PFSK-1 (cell line): ENCODE results near the gene WDR82.

Experiments used
- FOXP2 ChIP-seq: optimal IDR thresholded peaks from 2 replicates; pipeline ENCODE3; 2011; ENCODE audit warnings: borderline replicate concordance, control low read depth, inconsistent platforms; ENCODE audit not compliant: insufficient read depth; ENCODE audit errors: extremely low read length, extremely low read depth
- POLR2AphosphoS5 ChIP-seq: IDR thresholded peaks from 2 replicates; pipeline ENCODE4 v1.6.1; 2012; ENCODE audit warnings: low read depth, mild to moderate bottlenecking, control low read depth, low read length, moderate library complexity
- SIN3A ChIP-seq: IDR thresholded peaks from 2 replicates; pipeline ENCODE4 v1.6.1; 2012; ENCODE audit warnings: mild to moderate bottlenecking, low read length, moderate library complexity, borderline replicate concordance; ENCODE audit not compliant: insufficient read depth
- TAF1 ChIP-seq: IDR thresholded peaks from 2 replicates; pipeline ENCODE4 v1.6.1; 2012; ENCODE audit warnings: low read length, control low read depth, borderline replicate concordance; ENCODE audit not compliant: insufficient read depth
- TF ChIP-seq, protein P1 (sequence below), 2 experiments: IDR thresholded peaks; 2 replicates each; pipeline versions ENCODE4 v1.6.1 to v1.8.0; 2011 to 2012; ENCODE audit warnings: low read depth in 2 of 2, low read length in 2 of 2, control low read depth in 1 of 2, inconsistent platforms in 1 of 2, mild to moderate bottlenecking in 1 of 2, moderate library complexity in 1 of 2; ENCODE audit not compliant: insufficient read depth in 1 of 2

WDR82 gene

DNA sequence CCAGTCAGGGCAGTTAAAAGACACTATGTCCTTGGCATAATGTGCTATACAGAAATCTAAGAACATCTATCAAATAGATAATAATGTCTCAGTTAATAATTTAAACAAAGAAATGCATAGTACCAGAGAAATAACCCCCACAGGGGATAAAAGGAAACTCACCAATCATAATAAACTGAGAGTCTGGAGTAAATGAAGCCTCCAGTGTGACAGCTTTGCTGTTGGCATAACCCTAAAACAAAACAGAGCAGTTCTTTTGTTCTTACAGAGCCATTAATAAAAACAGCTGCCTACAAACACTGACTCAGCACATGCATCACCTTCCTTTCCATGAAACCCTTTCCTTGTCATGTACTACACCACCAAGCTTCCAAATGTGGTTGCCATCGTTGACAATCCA lies 19.4 kb downstream of the WDR82 start:
- TF ChIP-seq POLR2AphosphoS5 (no peak), SIN3A (no peak), FOXP2 (no peak), TAF1 (no peak)
- TF ChIP-seq, protein P1, sequence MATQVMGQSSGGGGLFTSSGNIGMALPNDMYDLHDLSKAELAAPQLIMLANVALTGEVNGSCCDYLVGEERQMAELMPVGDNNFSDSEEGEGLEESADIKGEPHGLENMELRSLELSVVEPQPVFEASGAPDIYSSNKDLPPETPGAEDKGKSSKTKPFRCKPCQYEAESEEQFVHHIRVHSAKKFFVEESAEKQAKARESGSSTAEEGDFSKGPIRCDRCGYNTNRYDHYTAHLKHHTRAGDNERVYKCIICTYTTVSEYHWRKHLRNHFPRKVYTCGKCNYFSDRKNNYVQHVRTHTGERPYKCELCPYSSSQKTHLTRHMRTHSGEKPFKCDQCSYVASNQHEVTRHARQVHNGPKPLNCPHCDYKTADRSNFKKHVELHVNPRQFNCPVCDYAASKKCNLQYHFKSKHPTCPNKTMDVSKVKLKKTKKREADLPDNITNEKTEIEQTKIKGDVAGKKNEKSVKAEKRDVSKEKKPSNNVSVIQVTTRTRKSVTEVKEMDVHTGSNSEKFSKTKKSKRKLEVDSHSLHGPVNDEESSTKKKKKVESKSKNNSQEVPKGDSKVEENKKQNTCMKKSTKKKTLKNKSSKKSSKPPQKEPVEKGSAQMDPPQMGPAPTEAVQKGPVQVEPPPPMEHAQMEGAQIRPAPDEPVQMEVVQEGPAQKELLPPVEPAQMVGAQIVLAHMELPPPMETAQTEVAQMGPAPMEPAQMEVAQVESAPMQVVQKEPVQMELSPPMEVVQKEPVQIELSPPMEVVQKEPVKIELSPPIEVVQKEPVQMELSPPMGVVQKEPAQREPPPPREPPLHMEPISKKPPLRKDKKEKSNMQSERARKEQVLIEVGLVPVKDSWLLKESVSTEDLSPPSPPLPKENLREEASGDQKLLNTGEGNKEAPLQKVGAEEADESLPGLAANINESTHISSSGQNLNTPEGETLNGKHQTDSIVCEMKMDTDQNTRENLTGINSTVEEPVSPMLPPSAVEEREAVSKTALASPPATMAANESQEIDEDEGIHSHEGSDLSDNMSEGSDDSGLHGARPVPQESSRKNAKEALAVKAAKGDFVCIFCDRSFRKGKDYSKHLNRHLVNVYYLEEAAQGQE (IDR thresholded peaks at IDR 0.05; ENCODE audit: insufficient read depth in 1 of 2, low read depth in 2 of 2, low read length in 2 of 2) = no peak

DNA sequence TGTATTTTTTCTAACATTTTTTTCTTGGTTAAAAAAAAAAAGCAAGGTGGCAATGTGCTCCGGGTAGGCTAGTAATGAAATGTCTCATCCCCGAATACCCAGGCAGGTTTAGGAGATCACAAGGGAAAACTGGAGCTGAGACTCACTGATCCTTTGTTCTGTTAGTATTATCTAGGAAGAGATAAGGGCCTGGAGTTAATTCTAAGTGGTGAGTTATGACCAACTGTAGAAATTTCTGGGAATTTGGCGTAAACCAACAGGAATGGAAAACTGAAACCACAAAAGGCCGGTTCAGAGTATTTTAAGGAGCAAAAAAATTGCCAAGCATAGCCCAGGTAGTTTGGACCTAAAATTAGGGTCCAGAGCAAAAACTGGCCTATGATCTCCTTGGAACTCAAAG lies 20.5 kb downstream of the WDR82 start:
- no peak for TF ChIP-seq POLR2AphosphoS5
- TF ChIP-seq, protein P1 (IDR thresholded peaks at IDR 0.05; ENCODE audit: insufficient read depth in 1 of 2, low read depth in 2 of 2, low read length in 2 of 2) = no peak
- no peak for TF ChIP-seq SIN3A
- no peak for TF ChIP-seq TAF1
- TF ChIP-seq FOXP2 = no peak

DNA sequence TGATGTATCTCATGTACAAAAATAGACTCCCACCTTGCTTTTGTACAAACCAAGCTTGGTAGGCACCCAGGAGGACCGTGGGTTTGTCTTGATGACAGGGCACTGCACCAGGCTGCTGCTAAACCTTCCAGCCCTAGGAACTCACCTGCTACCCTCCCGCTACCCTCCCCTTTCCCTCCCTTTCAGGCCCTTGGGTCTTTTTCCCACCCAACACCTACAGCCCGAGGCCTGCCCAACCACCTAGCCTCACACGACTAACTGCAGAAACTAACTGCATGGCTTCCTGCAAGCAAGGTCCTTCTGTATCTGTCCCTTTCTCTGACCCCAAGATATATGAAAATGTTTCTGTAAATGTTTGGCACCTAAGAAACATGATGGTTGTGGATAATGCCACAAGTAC lies 21.8 kb downstream of the WDR82 start:
- no peak for TF ChIP-seq SIN3A
- no peak for TF ChIP-seq FOXP2
- TF ChIP-seq TAF1 = no peak
- TF ChIP-seq, protein P1 (IDR thresholded peaks at IDR 0.05; ENCODE audit: insufficient read depth in 1 of 2, low read depth in 2 of 2, low read length in 2 of 2) = no peak

- no peak for TF ChIP-seq FOXP2
- TF ChIP-seq TAF1 = no peak
- no peak for TF ChIP-seq SIN3A
- TF ChIP-seq, protein P1 (IDR thresholded peaks at IDR 0.05; ENCODE audit: insufficient read depth in 1 of 2, low read depth in 2 of 2, low read length in 2 of 2) = no peak
- TF ChIP-seq POLR2AphosphoS5 = no peak
Observed at GRCh38 chr3:52256159-52256558, 22.3 kb downstream of the WDR82 start.

- TF ChIP-seq TAF1 (no peak), FOXP2 (no peak), SIN3A (no peak)
- TF ChIP-seq, protein P1 (IDR thresholded peaks at IDR 0.05; ENCODE audit: insufficient read depth in 1 of 2, low read depth in 2 of 2, low read length in 2 of 2) = no peak
Observed at GRCh38 chr3:52254608-52255007, 23.8 kb downstream of the WDR82 start.
